ENCODE measurements around the gene MBD3L5. TPM values are rescaled to one million over a fixed set of nuclear protein-coding genes. Genes with fewer than 3 reads are reported as not detected.
"Not testable (repeated sequence)": the region's sequence is repeated elsewhere in the genome, so short reads cannot be mapped to it uniquely, and the experiment has no call there.

MBD3L5 gene
- total RNA-seq (not detected), polyA plus RNA-seq (not detected)

- H3K4me1 ChIP-seq (ENCODE audit: insufficient read depth, low read length); H3K27ac Mint-ChIP-seq; CTCF ChIA-PET; H3K27me3 Mint-ChIP-seq; H3K27me3 ChIP-seq (ENCODE audit: insufficient read depth, low read length, poor library complexity, severe bottlenecking); POLR2A ChIA-PET; H3K4me1 Mint-ChIP-seq; H3K36me3 ChIP-seq (ENCODE audit: insufficient read depth, low read length); H3K27ac ChIP-seq (ENCODE audit: low read depth, low read length); DNase-seq; H3K9me3 Mint-ChIP-seq; H3K9me3 ChIP-seq (ENCODE audit: low read length); H3K36me3 Mint-ChIP-seq; H3K4me3 Mint-ChIP-seq; H3K4me3 ChIP-seq (ENCODE audit: low read length): not testable (repeated sequence)
Observed at GRCh38 chr19:7030278-7030677, at the start of gene MBD3L5. MBD3L5 (plus strand) TSS chr19:7030578; CDS start chr19:7030612, 34 bp downstream.

GRCh38 chr19:6983448-6983847 is 46.9 kb upstream of the MBD3L5 start:
- Histone ChIP-seq H3K4me1 (ENCODE audit: insufficient read depth, low read length) (no peaks in the 10 kb centered on the region), H3K27me3 (ENCODE audit: insufficient read depth, low read length, poor library complexity, severe bottlenecking) (no peaks in the 10 kb centered on the region), H3K9me3 (ENCODE audit: low read length) (peaks cover 13% of the 10 kb centered on the region), H3K27ac (ENCODE audit: low read depth, low read length) (no peak overlapping the region), H3K4me3 (ENCODE audit: low read length) (no peak overlapping the region), H3K36me3 (ENCODE audit: insufficient read depth, low read length) (no peaks in the 10 kb centered on the region)
- Mint-ChIP-seq H3K27me3 (peaks cover 8 to 45% of the 10 kb centered on the region in 2 donors), H3K4me1 (no peaks in the 10 kb centered on the region), H3K36me3 (peaks cover 0 to 6% (median 3%) of the 10 kb centered on the region in 3 donors), H3K9me3 (peaks cover 12 to 31% (median 29%) of the 10 kb centered on the region in 5 donors), H3K4me3 (no peak overlapping the region), H3K27ac (no peak overlapping the region)
- CTCF ChIA-PET, result no interaction called here
- no peak for DNase-seq
- POLR2A ChIA-PET, result no interaction called here

GRCh38 chr19:6987850-6988249 is 42.5 kb upstream of the MBD3L5 start:
- CTCF ChIA-PET, result interaction anchor here (0.6 kb wide), 1 partner anchor 102 kb away, joined by 3 read pairs; no protein-coding TSS in a partner anchor
- Mint-ChIP-seq H3K27me3 (peaks cover 11 to 27% of the 10 kb centered on the region in 2 donors), H3K9me3 (peaks cover 8 to 30% (median 23%) of the 10 kb centered on the region in 5 donors), H3K4me3 (no peak overlapping the region), H3K4me1 (no peaks in the 10 kb centered on the region), H3K36me3 (peaks cover 0 to 6% (median 3%) of the 10 kb centered on the region in 3 donors), H3K27ac (no peak overlapping the region)
- peaks cover 13% of the 10 kb centered on the region for H3K9me3 ChIP-seq (ENCODE audit: low read length)
- POLR2A ChIA-PET, result no interaction called here
- H3K4me3 ChIP-seq (ENCODE audit: low read length), result no peak overlapping the region
- H3K27me3 ChIP-seq (ENCODE audit: insufficient read depth, low read length, poor library complexity, severe bottlenecking), result no peaks in the 10 kb centered on the region
- H3K4me1 ChIP-seq (ENCODE audit: insufficient read depth, low read length), result no peaks in the 10 kb centered on the region
- no peak for DNase-seq
- no peaks in the 10 kb centered on the region for H3K36me3 ChIP-seq (ENCODE audit: insufficient read depth, low read length)
- no peak overlapping the region for H3K27ac ChIP-seq (ENCODE audit: low read depth, low read length)

DNA sequence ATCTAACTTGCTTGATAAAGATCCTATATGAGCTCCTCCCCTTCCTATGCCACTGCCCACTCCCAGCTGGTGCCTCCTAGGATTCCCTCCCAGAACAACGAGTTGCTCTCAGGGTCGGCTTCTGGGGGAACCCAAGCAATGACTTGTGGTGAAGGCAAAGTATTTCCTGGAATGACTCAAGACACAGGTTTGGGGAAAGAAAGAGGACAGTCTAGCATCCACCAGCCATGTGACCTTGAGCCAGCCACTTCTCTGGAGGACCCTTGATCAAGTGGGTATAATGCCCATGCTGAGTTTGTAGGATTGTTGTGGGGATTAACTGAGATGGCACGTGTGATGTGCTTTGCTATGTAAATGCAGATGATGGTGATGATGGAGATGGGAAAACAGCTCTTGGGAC is 42.1 kb upstream of the MBD3L5 start:
- H3K9me3 ChIP-seq (ENCODE audit: low read length), result peaks cover 10% of the 10 kb centered on the region
- no peak overlapping the region for H3K27ac ChIP-seq (ENCODE audit: low read depth, low read length)
- H3K9me3 Mint-ChIP-seq, result peaks cover 8 to 26% (median 20%) of the 10 kb centered on the region in 5 donors
- H3K27me3 Mint-ChIP-seq, result peaks cover 8 to 24% of the 10 kb centered on the region in 2 donors
- no peak overlapping the region for H3K27ac Mint-ChIP-seq
- DNase-seq, result no peak
- H3K4me3 ChIP-seq (ENCODE audit: low read length), result no peak overlapping the region
- no peaks in the 10 kb centered on the region for H3K4me1 ChIP-seq (ENCODE audit: insufficient read depth, low read length)
- CTCF ChIA-PET, result interaction anchor here (0.6 kb wide), 1 partner anchor 103 kb away, joined by 3 read pairs; no protein-coding TSS in a partner anchor
- no peaks in the 10 kb centered on the region for H3K27me3 ChIP-seq (ENCODE audit: insufficient read depth, low read length, poor library complexity, severe bottlenecking)
- no peak overlapping the region for H3K4me3 Mint-ChIP-seq
- H3K36me3 ChIP-seq (ENCODE audit: insufficient read depth, low read length), result no peaks in the 10 kb centered on the region
- no peaks in the 10 kb centered on the region for H3K4me1 Mint-ChIP-seq
- POLR2A ChIA-PET, result no interaction called here
- peaks cover 0 to 6% (median 1%) of the 10 kb centered on the region in 3 donors for H3K36me3 Mint-ChIP-seq

GRCh38 chr19:6995054-6995453 is 35.3 kb upstream of the MBD3L5 start:
- no peaks in the 10 kb centered on the region for H3K4me1 Mint-ChIP-seq
- CTCF ChIA-PET, result no interaction called here

GRCh38 chr19:6996810-6997209 is 33.6 kb upstream of the MBD3L5 start:
- Mint-ChIP-seq H3K9me3 (peaks cover 0 to 2% (median 2%) of the 10 kb centered on the region in 5 donors), H3K4me1 (peaks cover 0 to 4% (median 0%) of the 10 kb centered on the region in 3 donors), H3K4me3 (no peak overlapping the region), H3K27ac (peak overlapping the region in 1 of 8 donors; percentile 11), H3K36me3 (no peaks in the 10 kb centered on the region), H3K27me3 (peaks cover 0 to 10% of the 10 kb centered on the region in 2 donors)
- H3K4me1 ChIP-seq (ENCODE audit: insufficient read depth, low read length), result no peaks in the 10 kb centered on the region
- H3K9me3 ChIP-seq (ENCODE audit: low read length), result no peaks in the 10 kb centered on the region
- CTCF ChIA-PET, result no interaction called here
- no peak for DNase-seq
- no peaks in the 10 kb centered on the region for H3K36me3 ChIP-seq (ENCODE audit: insufficient read depth, low read length)
- no peaks in the 10 kb centered on the region for H3K27me3 ChIP-seq (ENCODE audit: insufficient read depth, low read length, poor library complexity, severe bottlenecking)
- POLR2A ChIA-PET, result no interaction called here
- no peak overlapping the region for H3K4me3 ChIP-seq (ENCODE audit: low read length)
- H3K27ac ChIP-seq (ENCODE audit: low read depth, low read length), result no peak overlapping the region

More at GRCh38 chr19:6995054-6995453, 35.3 kb upstream of the MBD3L5 start:
- POLR2A ChIA-PET, result no interaction called here
- no peak for DNase-seq
- Mint-ChIP-seq H3K27me3 (peaks cover 0 to 2% of the 10 kb centered on the region in 2 donors), H3K27ac (peak overlapping the region in 3 of 8 donors; percentile 1 to 39 (median 36)), H3K9me3 (peaks cover 0 to 2% (median 2%) of the 10 kb centered on the region in 5 donors), H3K36me3 (no peaks in the 10 kb centered on the region), H3K4me3 (no peak overlapping the region)
- Histone ChIP-seq H3K9me3 (ENCODE audit: low read length) (no peaks in the 10 kb centered on the region), H3K27ac (ENCODE audit: low read depth, low read length) (no peak overlapping the region), H3K27me3 (ENCODE audit: insufficient read depth, low read length, poor library complexity, severe bottlenecking) (no peaks in the 10 kb centered on the region), H3K4me3 (ENCODE audit: low read length) (no peak overlapping the region), H3K36me3 (ENCODE audit: insufficient read depth, low read length) (no peaks in the 10 kb centered on the region), H3K4me1 (ENCODE audit: insufficient read depth, low read length) (no peaks in the 10 kb centered on the region)

- Mint-ChIP-seq H3K9me3 (peaks cover 0 to 2% (median 2%) of the 10 kb centered on the region in 5 donors), H3K4me3 (no peak overlapping the region), H3K27me3 (peaks cover 0 to 13% of the 10 kb centered on the region in 2 donors), H3K4me1 (peaks cover 0 to 4% (median 0%) of the 10 kb centered on the region in 3 donors), H3K27ac (no peak overlapping the region), H3K36me3 (no peaks in the 10 kb centered on the region)
- POLR2A ChIA-PET, result no interaction called here
- CTCF ChIA-PET, result no interaction called here
- no peaks in the 10 kb centered on the region for H3K4me1 ChIP-seq (ENCODE audit: insufficient read depth, low read length)
- H3K27ac ChIP-seq (ENCODE audit: low read depth, low read length), result no peak overlapping the region
- no peak overlapping the region for H3K4me3 ChIP-seq (ENCODE audit: low read length)
- no peaks in the 10 kb centered on the region for H3K27me3 ChIP-seq (ENCODE audit: insufficient read depth, low read length, poor library complexity, severe bottlenecking)
- no peaks in the 10 kb centered on the region for H3K9me3 ChIP-seq (ENCODE audit: low read length)
- H3K36me3 ChIP-seq (ENCODE audit: insufficient read depth, low read length), result no peaks in the 10 kb centered on the region
- DNase-seq, result no peak
Observed at GRCh38 chr19:6997679-6998445, 32.5 kb upstream of the MBD3L5 start.

DNA sequence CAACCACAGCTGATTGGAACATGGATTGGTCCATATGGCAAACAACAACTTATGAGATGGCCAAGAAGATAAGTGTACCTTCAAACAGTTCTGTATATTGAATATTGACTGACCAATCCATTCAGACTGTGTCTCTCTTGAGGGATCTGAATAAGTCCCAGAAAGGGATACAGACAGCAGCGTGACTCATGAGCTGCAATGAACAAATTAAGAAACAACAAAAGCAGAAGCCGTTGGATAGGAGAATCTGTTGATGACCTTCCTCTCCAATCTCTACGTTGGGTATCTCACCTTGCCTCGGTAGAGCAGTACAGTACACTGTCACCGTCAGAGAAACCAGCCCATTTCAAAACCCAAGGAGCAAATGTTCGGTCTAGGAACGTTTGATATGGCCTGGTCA is 30.4 kb upstream of the MBD3L5 start:
- Mint-ChIP-seq H3K9me3 (peaks cover 0 to 2% (median 2%) of the 10 kb centered on the region in 5 donors), H3K4me3 (no peak overlapping the region), H3K4me1 (peaks cover 0 to 10% (median 6%) of the 10 kb centered on the region in 3 donors), H3K27ac (no peak overlapping the region), H3K36me3 (no peaks in the 10 kb centered on the region), H3K27me3 (peaks cover 0 to 16% of the 10 kb centered on the region in 2 donors)
- Histone ChIP-seq H3K27me3 (ENCODE audit: insufficient read depth, low read length, poor library complexity, severe bottlenecking) (no peaks in the 10 kb centered on the region), H3K9me3 (ENCODE audit: low read length) (no peaks in the 10 kb centered on the region), H3K27ac (ENCODE audit: low read depth, low read length) (no peak overlapping the region), H3K4me1 (ENCODE audit: insufficient read depth, low read length) (no peaks in the 10 kb centered on the region), H3K36me3 (ENCODE audit: insufficient read depth, low read length) (no peaks in the 10 kb centered on the region), H3K4me3 (ENCODE audit: low read length) (no peak overlapping the region)
- ChIA-PET CTCF (interaction anchor here (0.7 kb wide), 1 partner anchor 136 kb away, joined by 3 read pairs; no protein-coding TSS in a partner anchor), POLR2A (no interaction called here)
- no peak for DNase-seq

Measured in CD8-positive, alpha-beta memory T cell (primary cell).